ENCODE results near the gene CLTCL1.

- TF ChIP-seq FOXA1 (IDR thresholded peaks at IDR 0.05) (no peak), CTCF (IDR thresholded peaks at IDR 0.05; ENCODE audit: low read depth, low read length, missing input control) (no peak), ZBTB33 (IDR thresholded peaks at IDR 0.05) (no peak)
Observed at GRCh38 chr22:19307872-19308271, 16.4 kb upstream of the CLTCL1 start.

Measured in liver (tissue), 2 donors.